Esophagus squamous epithelium (tissue), 5 donors: Measurements from ENCODE around the gene ISCU. TPM values are rescaled to one million over a fixed set of nuclear protein-coding genes. Genes with fewer than 3 reads are reported as not detected.
"Not testable (repeated sequence)": the region's sequence is repeated elsewhere in the genome, so short reads cannot be mapped to it uniquely, and the experiment has no call there.

Experiments used
- DNase-seq: peaks from one replicate; lab custom pipeline; 2025; lab: John Stamatoyannopoulos, UW
- H3K27ac ChIP-seq, 4 donors: fragments of 200-600 bp; sonication (generic); one replicate each; pipeline ENCODE4 v1.5.1; 2016 to 2019; ENCODE audit warnings: mild to moderate bottlenecking in 1 of 4
- H3K27me3 ChIP-seq, 4 donors: fragments of 200-600 bp; sonication (generic); 1 replicate in 3 of 4; 2 replicates in 1 of 4; pipeline versions ENCODE4 v1.5.1 to v1.6.0; 2017 to 2021; ENCODE audit warnings: antibody characterized with exemption in 1 of 4
- H3K36me3 ChIP-seq, 3 donors: fragments of 200-600 bp; sonication (generic); one replicate each; pipeline ENCODE4 v1.5.1; 2016 to 2019
- H3K4me1 ChIP-seq, 3 donors: fragments of 200-600 bp; sonication (generic); one replicate each; pipeline ENCODE4 v1.5.1; 2017 to 2019
- H3K4me3 ChIP-seq, 4 donors: fragments of 200-600 bp; sonication (generic); 1 replicate in 3 of 4; 2 replicates in 1 of 4; pipeline ENCODE4 v1.5.1; 2016 to 2019; ENCODE audit warnings: mild to moderate bottlenecking in 2 of 4, moderate library complexity in 1 of 4
- H3K9me3 ChIP-seq, 3 donors: fragments of 200-600 bp; sonication (generic); one replicate each; pipeline ENCODE4 v1.5.1; 2016 to 2019
- CTCF ChIP-seq, 6 experiments: fragments of 450-650 bp in 4 of 6; fragments of 200-600 bp in 2 of 6; sonication (generic) in 2 of 6; IDR thresholded peaks; one replicate each; pipeline ENCODE4 v1.5.1; 2016 to 2019; ENCODE audit warnings: antibody characterized with exemption in 6 of 6, mild to moderate bottlenecking in 4 of 6, moderate library complexity in 4 of 6
- POLR2A ChIP-seq, 4 donors: fragments of 450-650 bp; IDR thresholded peaks; one replicate each; pipeline ENCODE4 v1.6.1; 2017; ENCODE audit warnings: antibody characterized with exemption in 4 of 4, mild to moderate bottlenecking in 4 of 4, moderate library complexity in 3 of 4
- WGBS, 2 donors: methylation state at CpG; one replicate each; pipeline ENCODE4 v1.1.5; 2018; 5-methylcytosine and 5-hydroxymethylcytosine counted together
- intact Hi-C: fragments of 100-400 bp; cut with DNase I; formaldehyde crosslinking; loops from one replicate; pipeline ENCODE4 v1.15.0; 2022
- total RNA-seq, 4 donors: library from RNA; depleted of rRNA; stranded (reverse); fragments of >200 nt; gene quantifications; one replicate each; pipeline ENCODE4 v1.1.0, GENCODE V29; 2016
- donor health status: DM: yes; HTN: yes; CAD: no.

The ISCU gene
- total RNA-seq, 4 donors from 2014 or later, result 50.7 to 132 (median 85.3) TPM

GRCh38 chr12:108570743-108571608 is 8.6 kb downstream of the ISCU start:
- peaks cover 1 to 21% (median 2%) of the 10 kb centered on the region in 3 donors for H3K4me1 ChIP-seq
- no peaks in the 10 kb centered on the region for H3K27me3 ChIP-seq
- TF ChIP-seq CTCF (IDR thresholded peaks at IDR 0.05), result no peak
- TF ChIP-seq POLR2A (IDR thresholded peaks at IDR 0.05), result no peak
- WGBS, 2 donors, result 45 to 67% methylated on average over 1 to 3 of the region's 3 CpGs
- H3K27ac ChIP-seq, result no peak overlapping the region
- no peaks in the 10 kb centered on the region for H3K9me3 ChIP-seq
- intact Hi-C loops, result loop anchor here (10.0 kb wide), 1 partner anchor 294 kb away; no protein-coding TSS in a partner anchor
- DNase-seq, result no peak
- H3K36me3 ChIP-seq, result peaks cover 0 to 44% (median 21%) of the 10 kb centered on the region in 3 donors
- H3K4me3 ChIP-seq, result no peak overlapping the region

GRCh38 chr12:108571609-108572165 is 9.3 kb downstream of the ISCU start:
- Histone ChIP-seq H3K36me3 (peaks cover 0 to 37% (median 18%) of the 10 kb centered on the region in 3 donors), H3K27me3 (no peaks in the 10 kb centered on the region), H3K4me1 (peaks cover 0 to 14% (median 0%) of the 10 kb centered on the region in 3 donors), H3K27ac (no peak overlapping the region), H3K9me3 (no peaks in the 10 kb centered on the region), H3K4me3 (no peak overlapping the region)
- DNase-seq, result no peak
- TF ChIP-seq POLR2A (IDR thresholded peaks at IDR 0.05) (no peak), CTCF (IDR thresholded peaks at IDR 0.05) (no peak)
- 83 to 85% methylated on average over 5 to 7 of the region's 8 CpGs for WGBS, 2 donors
- intact Hi-C loops, result loop anchor here (10.0 kb wide), 1 partner anchor 293 kb away; no protein-coding TSS in a partner anchor

GRCh38 chr12:108572166-108572790 is 9.9 kb downstream of the ISCU start:
- 48 to 49% methylated on average over 7 of the region's 8 CpGs for WGBS, 2 donors
- Histone ChIP-seq H3K27me3 (no peaks in the 10 kb centered on the region), H3K9me3 (no peaks in the 10 kb centered on the region), H3K4me3 (no peak overlapping the region), H3K36me3 (peaks cover 0 to 31% (median 12%) of the 10 kb centered on the region in 3 donors), H3K4me1 (peaks cover 0 to 8% (median 0%) of the 10 kb centered on the region in 3 donors), H3K27ac (no peak overlapping the region)
- DNase-seq, result no peak
- intact Hi-C loops, result loop anchor here (10.0 kb wide), 1 partner anchor 293 kb away; no protein-coding TSS in a partner anchor
- TF ChIP-seq POLR2A (IDR thresholded peaks at IDR 0.05) (no peak), CTCF (IDR thresholded peaks at IDR 0.05) (no peak)

GRCh38 chr12:108573317-108573716 is 10.9 kb downstream of the ISCU start:
- Histone ChIP-seq H3K27ac (no peak overlapping the region), H3K27me3 (no peaks in the 10 kb centered on the region), H3K4me3 (no peak overlapping the region), H3K36me3 (peaks cover 0 to 21% (median 1%) of the 10 kb centered on the region in 3 donors), H3K9me3 (no peaks in the 10 kb centered on the region), H3K4me1 (no peaks in the 10 kb centered on the region)
- no peak for DNase-seq
- 2 to 33% methylated on average over 2 of the region's 2 CpGs for WGBS, 2 donors
- intact Hi-C loops, result loop anchor here (10.0 kb wide), 1 partner anchor 291 kb away; no protein-coding TSS in a partner anchor
- TF ChIP-seq POLR2A (IDR thresholded peaks at IDR 0.05) (no peak), CTCF (IDR thresholded peaks at IDR 0.05) (no peak)

GRCh38 chr12:108574276-108574675 is 11.9 kb downstream of the ISCU start:
- DNase-seq, result not testable (repeated sequence)
- intact Hi-C loops, result loop anchor here (10.0 kb wide), 1 partner anchor 291 kb away; no protein-coding TSS in a partner anchor

More at GRCh38 chr12:108574276-108574675, 11.9 kb downstream of the ISCU start:
- H3K9me3 ChIP-seq, H3K27me3 ChIP-seq, H3K27ac ChIP-seq, H3K4me1 ChIP-seq, H3K4me3 ChIP-seq: not testable (repeated sequence)
- peaks cover 0 to 11% (median 0%) of the 10 kb centered on the region in 3 donors for H3K36me3 ChIP-seq
- 89 to 100% methylated on average over 1 of the region's 1 CpG for WGBS, 2 donors
